WTC11 (cell line): ENCODE data around the gene MICAL3. TPM values are rescaled to one million over a fixed set of nuclear protein-coding genes. Genes with fewer than 3 reads are reported as not detected.

Source experiments
- ATAC-seq: fragments of 200-7000 bp; cut with Tn5 transposase; 2 replicates; pipeline ENCODE4 v1.10.0; 2021; ENCODE audit warnings: mild to moderate bottlenecking, moderate library complexity
- CTCF ChIA-PET: fragments of 300-600 bp; sonication (Branson Sonifier 250); formaldehyde crosslinking; loops from one replicate; lab custom pipeline; 2021; ENCODE audit warnings: antibody characterized with exemption; lab: Charles Lee
- POLR2A ChIA-PET: fragments of 350-600 bp; sonication (Branson Sonifier 250); formaldehyde crosslinking; loops from one replicate; lab custom pipeline; 2021; ENCODE audit warnings: antibody characterized with exemption; lab: Charles Lee
- DNase-seq: peaks from one replicate; pipeline ENCODE4 v3.0.0; 2021; ENCODE audit warnings: low spot score
- H3K27ac Mint-ChIP-seq: 2 replicates; pipeline ENCODE4 v1.8.0; 2021; ENCODE audit warnings: mixed read lengths
- H3K27me3 Mint-ChIP-seq: 2 replicates; pipeline ENCODE4 v1.8.0; 2021; ENCODE audit warnings: low read depth, mild to moderate bottlenecking, moderate library complexity, mixed read lengths
- H3K36me3 Mint-ChIP-seq: 2 replicates; pipeline ENCODE4 v1.8.0; 2021; ENCODE audit warnings: mixed read lengths
- H3K4me1 Mint-ChIP-seq: 2 replicates; pipeline ENCODE4 v1.8.0; 2022; ENCODE audit warnings: mixed read lengths
- H3K4me3 Mint-ChIP-seq: 2 replicates; pipeline ENCODE4 v1.8.0; 2021; ENCODE audit warnings: mild to moderate bottlenecking, moderate library complexity, mixed read lengths
- H3K9me3 Mint-ChIP-seq: 2 replicates; pipeline ENCODE4 v1.8.0; 2021; ENCODE audit warnings: mixed read lengths
- CBFB ChIP-seq: sonication (generic); formaldehyde crosslinking; IDR thresholded peaks from 2 replicates; pipeline ENCODE4 v1.8.1; 2022; ENCODE audit warnings: mild to moderate bottlenecking, low read depth, missing genetic modification reagents
- JUN ChIP-seq: sonication (generic); formaldehyde crosslinking; IDR thresholded peaks from 2 replicates; pipeline ENCODE4 v1.8.0; 2023; ENCODE audit warnings: mild to moderate bottlenecking, missing genetic modification reagents
- NFE2L1 ChIP-seq: sonication (generic); formaldehyde crosslinking; IDR thresholded peaks from 2 replicates; pipeline ENCODE4 v1.8.1; 2023; ENCODE audit warnings: missing genetic modification reagents
- PRRX2 ChIP-seq: fragments of 250-450 bp; sonication (Bioruptor Pico); IDR thresholded peaks from 2 replicates; pipeline ENCODE4 v1.8.0; 2021; ENCODE audit warnings: mild to moderate bottlenecking
- RORB ChIP-seq: fragments of 250-450 bp; sonication (Bioruptor Pico); IDR thresholded peaks from 2 replicates; pipeline ENCODE4 v1.9.0; 2021; ENCODE audit warnings: mild to moderate bottlenecking
- SMAD3 ChIP-seq: sonication (generic); formaldehyde crosslinking; IDR thresholded peaks from 2 replicates; pipeline ENCODE4 v1.8.0; 2022; ENCODE audit warnings: missing genetic modification reagents, mild to moderate bottlenecking, borderline replicate concordance
- TCF7 ChIP-seq: sonication (generic); formaldehyde crosslinking; IDR thresholded peaks from 2 replicates; pipeline ENCODE4 v1.8.0; 2022; ENCODE audit warnings: mild to moderate bottlenecking, low read depth, missing genetic modification reagents, moderate library complexity
- TEAD4 ChIP-seq: sonication (generic); formaldehyde crosslinking; IDR thresholded peaks from 2 replicates; pipeline ENCODE4 v1.8.0; 2022; ENCODE audit warnings: mild to moderate bottlenecking, missing genetic modification reagents
- ZNF219 ChIP-seq: sonication (generic); formaldehyde crosslinking; IDR thresholded peaks from 2 replicates; pipeline ENCODE4 v1.8.0; 2023; ENCODE audit warnings: missing genetic modification reagents, mild to moderate bottlenecking, borderline replicate concordance
- ZNF263 ChIP-seq: sonication (generic); formaldehyde crosslinking; IDR thresholded peaks from 2 replicates; pipeline ENCODE4 v1.8.1; 2022; ENCODE audit warnings: low read depth, mild to moderate bottlenecking, moderate library complexity, missing genetic modification reagents
- ZNF416 ChIP-seq: fragments of 250-450 bp; sonication (Bioruptor Pico); IDR thresholded peaks from 2 replicates; pipeline ENCODE4 v1.9.0; 2021; ENCODE audit warnings: mild to moderate bottlenecking, inconsistent platforms
- total RNA-seq: library from RNA; stranded (reverse); gene quantifications from 3 replicates; pipeline ENCODE4 v1.2.3, GENCODE V29; 2021
- TF ChIP-seq, protein P1 (sequence below): fragments of 250-450 bp; sonication (Bioruptor Pico); IDR thresholded peaks from 2 replicates; pipeline ENCODE4 v1.9.0; 2021; ENCODE audit warnings: mild to moderate bottlenecking, borderline replicate concordance
- TF ChIP-seq, protein P2 (sequence below): fragments of 250-450 bp; sonication (Bioruptor Pico); IDR thresholded peaks from 2 replicates; pipeline ENCODE4 v1.9.0; 2021; ENCODE audit warnings: mild to moderate bottlenecking
- TF ChIP-seq, protein P3 (sequence below): fragments of 200-600 bp; IDR thresholded peaks from 2 replicates; pipeline ENCODE4 v1.8.0; 2022; ENCODE audit warnings: antibody characterized with exemption
- TF ChIP-seq, protein P4 (sequence below): sonication (generic); formaldehyde crosslinking; IDR thresholded peaks from 2 replicates; pipeline ENCODE4 v1.8.0; 2022; ENCODE audit warnings: mild to moderate bottlenecking, missing genetic modification reagents
- TF ChIP-seq, protein P5 (sequence below): fragments of 250-450 bp; sonication (Bioruptor Pico); IDR thresholded peaks from 2 replicates; pipeline ENCODE4 v1.9.0; 2021; ENCODE audit warnings: mild to moderate bottlenecking
- TF ChIP-seq, protein P6 (sequence below): sonication (generic); formaldehyde crosslinking; IDR thresholded peaks from 2 replicates; pipeline ENCODE4 v1.8.0; 2022; ENCODE audit warnings: mild to moderate bottlenecking, missing genetic modification reagents

Gene MICAL3
- total RNA-seq, 1 experiment from 2014 or later = 41.2 TPM

DNA sequence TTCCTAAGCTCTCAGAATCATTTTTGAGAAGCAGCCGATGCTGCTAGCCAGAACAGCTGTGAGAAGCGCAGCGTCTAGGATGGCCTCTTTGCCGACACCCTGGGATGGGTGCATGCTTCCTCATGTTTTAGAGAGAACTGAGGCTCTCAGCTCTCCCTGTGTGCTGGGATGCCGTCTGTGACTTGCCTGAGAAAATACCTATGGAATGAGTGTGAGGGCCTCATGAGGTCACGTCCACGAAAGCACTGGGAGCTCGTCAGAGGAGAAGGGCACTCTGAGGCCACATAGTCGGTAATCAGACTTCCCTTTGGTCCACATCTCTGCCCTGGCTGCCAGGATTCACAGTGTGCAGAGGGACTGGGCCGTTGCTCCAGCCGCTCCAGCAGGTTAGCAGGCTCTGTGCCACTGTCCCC is 54.7 kb downstream of the MICAL3 start:
- Mint-ChIP-seq H3K4me1 (peaks cover 32% of the 10 kb centered on the region), H3K4me3 (no peak overlapping the region), H3K9me3 (no peaks in the 10 kb centered on the region), H3K27ac (peak overlapping the region; percentile 55; the same call in 1 of the 2 replicates), H3K36me3 (0 out of 2 replicates have a peak, but pooled peaks cover 7% of the 10 kb centered on the region), H3K27me3 (no peaks in the 10 kb centered on the region)
- TF ChIP-seq, protein P1, sequence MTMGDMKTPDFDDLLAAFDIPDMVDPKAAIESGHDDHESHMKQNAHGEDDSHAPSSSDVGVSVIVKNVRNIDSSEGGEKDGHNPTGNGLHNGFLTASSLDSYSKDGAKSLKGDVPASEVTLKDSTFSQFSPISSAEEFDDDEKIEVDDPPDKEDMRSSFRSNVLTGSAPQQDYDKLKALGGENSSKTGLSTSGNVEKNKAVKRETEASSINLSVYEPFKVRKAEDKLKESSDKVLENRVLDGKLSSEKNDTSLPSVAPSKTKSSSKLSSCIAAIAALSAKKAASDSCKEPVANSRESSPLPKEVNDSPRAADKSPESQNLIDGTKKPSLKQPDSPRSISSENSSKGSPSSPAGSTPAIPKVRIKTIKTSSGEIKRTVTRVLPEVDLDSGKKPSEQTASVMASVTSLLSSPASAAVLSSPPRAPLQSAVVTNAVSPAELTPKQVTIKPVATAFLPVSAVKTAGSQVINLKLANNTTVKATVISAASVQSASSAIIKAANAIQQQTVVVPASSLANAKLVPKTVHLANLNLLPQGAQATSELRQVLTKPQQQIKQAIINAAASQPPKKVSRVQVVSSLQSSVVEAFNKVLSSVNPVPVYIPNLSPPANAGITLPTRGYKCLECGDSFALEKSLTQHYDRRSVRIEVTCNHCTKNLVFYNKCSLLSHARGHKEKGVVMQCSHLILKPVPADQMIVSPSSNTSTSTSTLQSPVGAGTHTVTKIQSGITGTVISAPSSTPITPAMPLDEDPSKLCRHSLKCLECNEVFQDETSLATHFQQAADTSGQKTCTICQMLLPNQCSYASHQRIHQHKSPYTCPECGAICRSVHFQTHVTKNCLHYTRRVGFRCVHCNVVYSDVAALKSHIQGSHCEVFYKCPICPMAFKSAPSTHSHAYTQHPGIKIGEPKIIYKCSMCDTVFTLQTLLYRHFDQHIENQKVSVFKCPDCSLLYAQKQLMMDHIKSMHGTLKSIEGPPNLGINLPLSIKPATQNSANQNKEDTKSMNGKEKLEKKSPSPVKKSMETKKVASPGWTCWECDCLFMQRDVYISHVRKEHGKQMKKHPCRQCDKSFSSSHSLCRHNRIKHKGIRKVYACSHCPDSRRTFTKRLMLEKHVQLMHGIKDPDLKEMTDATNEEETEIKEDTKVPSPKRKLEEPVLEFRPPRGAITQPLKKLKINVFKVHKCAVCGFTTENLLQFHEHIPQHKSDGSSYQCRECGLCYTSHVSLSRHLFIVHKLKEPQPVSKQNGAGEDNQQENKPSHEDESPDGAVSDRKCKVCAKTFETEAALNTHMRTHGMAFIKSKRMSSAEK (CRISPR knock-in tag) = no peak
- TF ChIP-seq SMAD3 (CRISPR knock-in tag) = no peak
- no peak for TF ChIP-seq ZNF416 (CRISPR knock-in tag)
- TF ChIP-seq, protein P2, sequence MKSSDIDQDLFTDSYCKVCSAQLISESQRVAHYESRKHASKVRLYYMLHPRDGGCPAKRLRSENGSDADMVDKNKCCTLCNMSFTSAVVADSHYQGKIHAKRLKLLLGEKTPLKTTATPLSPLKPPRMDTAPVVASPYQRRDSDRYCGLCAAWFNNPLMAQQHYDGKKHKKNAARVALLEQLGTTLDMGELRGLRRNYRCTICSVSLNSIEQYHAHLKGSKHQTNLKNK (CRISPR knock-in tag) = no peak
- TF ChIP-seq, protein P3, sequence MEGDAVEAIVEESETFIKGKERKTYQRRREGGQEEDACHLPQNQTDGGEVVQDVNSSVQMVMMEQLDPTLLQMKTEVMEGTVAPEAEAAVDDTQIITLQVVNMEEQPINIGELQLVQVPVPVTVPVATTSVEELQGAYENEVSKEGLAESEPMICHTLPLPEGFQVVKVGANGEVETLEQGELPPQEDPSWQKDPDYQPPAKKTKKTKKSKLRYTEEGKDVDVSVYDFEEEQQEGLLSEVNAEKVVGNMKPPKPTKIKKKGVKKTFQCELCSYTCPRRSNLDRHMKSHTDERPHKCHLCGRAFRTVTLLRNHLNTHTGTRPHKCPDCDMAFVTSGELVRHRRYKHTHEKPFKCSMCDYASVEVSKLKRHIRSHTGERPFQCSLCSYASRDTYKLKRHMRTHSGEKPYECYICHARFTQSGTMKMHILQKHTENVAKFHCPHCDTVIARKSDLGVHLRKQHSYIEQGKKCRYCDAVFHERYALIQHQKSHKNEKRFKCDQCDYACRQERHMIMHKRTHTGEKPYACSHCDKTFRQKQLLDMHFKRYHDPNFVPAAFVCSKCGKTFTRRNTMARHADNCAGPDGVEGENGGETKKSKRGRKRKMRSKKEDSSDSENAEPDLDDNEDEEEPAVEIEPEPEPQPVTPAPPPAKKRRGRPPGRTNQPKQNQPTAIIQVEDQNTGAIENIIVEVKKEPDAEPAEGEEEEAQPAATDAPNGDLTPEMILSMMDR = no peak
- TF ChIP-seq JUN = no peak
- TF ChIP-seq, protein P4, sequence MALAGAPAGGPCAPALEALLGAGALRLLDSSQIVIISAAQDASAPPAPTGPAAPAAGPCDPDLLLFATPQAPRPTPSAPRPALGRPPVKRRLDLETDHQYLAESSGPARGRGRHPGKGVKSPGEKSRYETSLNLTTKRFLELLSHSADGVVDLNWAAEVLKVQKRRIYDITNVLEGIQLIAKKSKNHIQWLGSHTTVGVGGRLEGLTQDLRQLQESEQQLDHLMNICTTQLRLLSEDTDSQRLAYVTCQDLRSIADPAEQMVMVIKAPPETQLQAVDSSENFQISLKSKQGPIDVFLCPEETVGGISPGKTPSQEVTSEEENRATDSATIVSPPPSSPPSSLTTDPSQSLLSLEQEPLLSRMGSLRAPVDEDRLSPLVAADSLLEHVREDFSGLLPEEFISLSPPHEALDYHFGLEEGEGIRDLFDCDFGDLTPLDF (CRISPR knock-in tag) = no peak
- TF ChIP-seq TEAD4 = no peak
- DNase-seq = no peak
- no peak for ATAC-seq
- ChIA-PET POLR2A (no interaction called here), CTCF (interaction anchor here (1.0 to 1.3 kb wide), 2 partner anchors 12 to 107 kb away, joined by 3 read pairs; no protein-coding TSS in a partner anchor)

DNA sequence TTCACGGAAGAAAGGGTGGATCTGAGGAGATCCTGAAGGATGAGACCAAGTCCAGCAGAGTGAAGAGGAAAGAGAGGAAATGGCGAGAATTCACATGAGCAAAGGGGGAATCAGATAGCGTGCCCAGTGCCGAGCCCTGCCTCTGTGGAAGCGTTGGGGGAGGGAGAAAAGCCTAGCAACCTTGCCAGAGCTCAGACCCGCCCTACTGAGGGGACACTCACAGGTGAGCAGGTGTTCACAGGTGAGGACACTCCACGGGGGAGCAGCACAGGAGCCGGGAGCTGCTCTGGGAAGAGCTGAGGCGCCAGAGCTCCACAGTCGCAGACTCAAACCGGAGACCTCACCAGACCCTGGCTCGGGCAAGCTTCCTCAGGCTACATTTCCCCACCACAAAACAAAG is 56.2 kb downstream of the MICAL3 start:
- Mint-ChIP-seq H3K4me3 (no peak overlapping the region), H3K9me3 (no peaks in the 10 kb centered on the region), H3K27me3 (no peaks in the 10 kb centered on the region), H3K27ac (peak overlapping the region; percentile 48; the same call in 1 of the 2 replicates), H3K4me1 (peaks cover 34% of the 10 kb centered on the region), H3K36me3 (0 out of 2 replicates have a peak, but pooled peaks cover 3% of the 10 kb centered on the region)
- TF ChIP-seq TEAD4 = no peak
- no peak for TF ChIP-seq CBFB (CRISPR knock-in tag)
- TF ChIP-seq RORB (CRISPR knock-in tag) = no peak
- no peak for TF ChIP-seq TCF7
- TF ChIP-seq, protein P5, sequence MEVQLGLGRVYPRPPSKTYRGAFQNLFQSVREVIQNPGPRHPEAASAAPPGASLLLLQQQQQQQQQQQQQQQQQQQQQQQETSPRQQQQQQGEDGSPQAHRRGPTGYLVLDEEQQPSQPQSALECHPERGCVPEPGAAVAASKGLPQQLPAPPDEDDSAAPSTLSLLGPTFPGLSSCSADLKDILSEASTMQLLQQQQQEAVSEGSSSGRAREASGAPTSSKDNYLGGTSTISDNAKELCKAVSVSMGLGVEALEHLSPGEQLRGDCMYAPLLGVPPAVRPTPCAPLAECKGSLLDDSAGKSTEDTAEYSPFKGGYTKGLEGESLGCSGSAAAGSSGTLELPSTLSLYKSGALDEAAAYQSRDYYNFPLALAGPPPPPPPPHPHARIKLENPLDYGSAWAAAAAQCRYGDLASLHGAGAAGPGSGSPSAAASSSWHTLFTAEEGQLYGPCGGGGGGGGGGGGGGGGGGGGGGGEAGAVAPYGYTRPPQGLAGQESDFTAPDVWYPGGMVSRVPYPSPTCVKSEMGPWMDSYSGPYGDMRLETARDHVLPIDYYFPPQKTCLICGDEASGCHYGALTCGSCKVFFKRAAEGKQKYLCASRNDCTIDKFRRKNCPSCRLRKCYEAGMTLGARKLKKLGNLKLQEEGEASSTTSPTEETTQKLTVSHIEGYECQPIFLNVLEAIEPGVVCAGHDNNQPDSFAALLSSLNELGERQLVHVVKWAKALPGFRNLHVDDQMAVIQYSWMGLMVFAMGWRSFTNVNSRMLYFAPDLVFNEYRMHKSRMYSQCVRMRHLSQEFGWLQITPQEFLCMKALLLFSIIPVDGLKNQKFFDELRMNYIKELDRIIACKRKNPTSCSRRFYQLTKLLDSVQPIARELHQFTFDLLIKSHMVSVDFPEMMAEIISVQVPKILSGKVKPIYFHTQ (CRISPR knock-in tag) = no peak
- TF ChIP-seq, protein P6, sequence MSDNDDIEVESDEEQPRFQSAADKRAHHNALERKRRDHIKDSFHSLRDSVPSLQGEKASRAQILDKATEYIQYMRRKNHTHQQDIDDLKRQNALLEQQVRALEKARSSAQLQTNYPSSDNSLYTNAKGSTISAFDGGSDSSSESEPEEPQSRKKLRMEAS = no peak
- no peak for TF ChIP-seq NFE2L1 (CRISPR knock-in tag)
- TF ChIP-seq PRRX2 (CRISPR knock-in tag) = no peak
- no peak for TF ChIP-seq ZNF219
- TF ChIP-seq ZNF263 (CRISPR knock-in tag) = no peak
- ChIA-PET CTCF (interaction anchor here (0.7 to 1.8 kb wide), 3 partner anchors 56 to 138 kb away, joined by 3 to 9 read pairs (median 3); no protein-coding TSS in a partner anchor), POLR2A (interaction anchor here (0.9 kb wide), 1 partner anchor 11 kb away, joined by 8 read pairs; no protein-coding TSS in a partner anchor)
- DNase-seq (no peak), ATAC-seq (no peak)
